Hepatocyte (in vitro differentiated cells): ENCODE data around the gene SRCIN1. TPM values are rescaled to one million over a fixed set of nuclear protein-coding genes. Genes with fewer than 3 reads are reported as not detected.
A peak's percentile ranks its signal among the peaks of the same experiment; 100 is the strongest.

Source experiments
- DNase-seq: peaks from one replicate; pipeline ENCODE4 v3.0.0-alpha.2; 2016; ENCODE audit warnings: low spot score
- H2AFZ ChIP-seq: fragments of 200-600 bp; sonication (generic); 2 replicates; pipeline ENCODE4 v1.6.0; 2016; ENCODE audit warnings: antibody characterized with exemption, mild to moderate bottlenecking
- H3K27ac ChIP-seq: fragments of 200-600 bp; sonication (generic); 2 replicates; pipeline ENCODE4 v1.5.1; 2016; ENCODE audit warnings: mild to moderate bottlenecking
- H3K27me3 ChIP-seq: fragments of 200-600 bp; sonication (generic); 2 replicates; pipeline ENCODE4 v1.6.1; 2016
- H3K36me3 ChIP-seq: fragments of 200-600 bp; sonication (generic); replicated peaks from 2 replicates; pipeline ENCODE4 v1.5.1; 2016; ENCODE audit warnings: low read depth; ENCODE audit not compliant: insufficient read depth
- H3K4me1 ChIP-seq: fragments of 200-600 bp; sonication (generic); 2 replicates; pipeline ENCODE4 v1.5.1; 2016; ENCODE audit warnings: mild to moderate bottlenecking, moderate library complexity; ENCODE audit not compliant: insufficient read depth
- H3K4me2 ChIP-seq: fragments of 200-600 bp; sonication (generic); 2 replicates; pipeline ENCODE4 v1.6.0; 2016
- H3K4me3 ChIP-seq: fragments of 200-600 bp; sonication (generic); 2 replicates; pipeline ENCODE4 v1.5.1; 2016; ENCODE audit warnings: mild to moderate bottlenecking
- H3K79me2 ChIP-seq: fragments of 200-600 bp; sonication (generic); 2 replicates; pipeline ENCODE4 v1.6.0; 2017; ENCODE audit warnings: mild to moderate bottlenecking
- H3K9me2 ChIP-seq: fragments of 200-600 bp; sonication (generic); replicated peaks from 2 replicates; pipeline ENCODE4 v1.6.0; 2017; ENCODE audit warnings: mild to moderate bottlenecking; ENCODE audit not compliant: insufficient read depth
- H3K9me3 ChIP-seq: fragments of 200-600 bp; sonication (generic); 2 replicates; pipeline ENCODE4 v1.5.1; 2016; ENCODE audit warnings: low read depth, mild to moderate bottlenecking
- H4K20me1 ChIP-seq: fragments of 200-600 bp; sonication (generic); 2 replicates; pipeline ENCODE4 v1.6.0; 2016; ENCODE audit warnings: mild to moderate bottlenecking; ENCODE audit not compliant: insufficient read depth, poor library complexity, severe bottlenecking
- EZH2 ChIP-seq: fragments of 200-600 bp; sonication (generic); IDR thresholded peaks from 2 replicates; pipeline ENCODE4 v1.6.1; 2016; ENCODE audit warnings: antibody characterized with exemption, mild to moderate bottlenecking, borderline replicate concordance
- EZH2phosphoT487 ChIP-seq: fragments of 200-600 bp; sonication (generic); IDR thresholded peaks from one replicate; pipeline ENCODE4 v1.6.1; 2018; ENCODE audit warnings: antibody characterized with exemption, mild to moderate bottlenecking, low read depth, moderate library complexity; ENCODE audit not compliant: unreplicated experiment, severe bottlenecking
- WGBS: methylation state at CpG from one replicate; pipeline ENCODE4 v1.1.6; 2016; ENCODE audit warnings: low lambda C conversion rate; ENCODE audit errors: missing lambda C conversion rate; 5-methylcytosine and 5-hydroxymethylcytosine counted together
- polyA plus RNA-seq: library from polyadenylated mRNA; unstranded; fragments of >200 nt; fragmentation: Nextera tagmentation; extraction: Ambion mirVana; gene quantifications from 2 replicates; pipeline ENCODE4 v1.2.1, GENCODE V29; 2016
- total RNA-seq: library from RNA; depleted of rRNA; stranded (reverse); fragments of >200 nt; gene quantifications from 2 replicates; pipeline ENCODE4 v1.2.3, GENCODE V29; 2014
- TF ChIP-seq, protein P1 (sequence below): fragments of 200-600 bp; sonication (generic); IDR thresholded peaks from 2 replicates; pipeline ENCODE4 v1.5.1; 2016; ENCODE audit warnings: antibody characterized with exemption, mild to moderate bottlenecking; ENCODE audit not compliant: poor library complexity

Gene SRCIN1
- total and polyA plus RNA-seq, 2 experiments from 2014 or later: 0.82 to 0.90 TPM

DNA sequence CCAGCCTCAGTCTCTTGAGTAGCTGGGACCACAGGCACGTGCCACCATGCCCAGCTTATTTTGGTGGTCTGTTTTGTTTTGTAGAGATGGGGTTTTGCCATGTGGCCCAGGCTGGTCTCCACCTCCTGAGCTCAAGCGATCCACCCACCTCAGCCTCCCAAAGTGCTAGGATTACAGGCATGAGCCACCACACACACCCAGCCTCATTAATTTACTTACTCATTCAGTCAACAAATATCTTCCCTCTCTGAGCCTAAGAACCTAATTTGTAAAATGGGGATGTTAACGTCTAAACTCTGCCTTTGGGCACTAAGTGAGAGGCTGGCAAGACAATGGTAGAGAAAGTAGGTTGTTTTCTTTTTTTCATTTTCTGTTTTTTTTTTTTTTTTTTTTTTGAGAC, 22.6 kb downstream of the SRCIN1 start:
- peaks cover 21% of the 10 kb centered on the region for H3K27me3 ChIP-seq
- no peak overlapping the region for H2AFZ ChIP-seq
- no peaks in the 10 kb centered on the region for H3K36me3 ChIP-seq
- TF ChIP-seq EZH2 (no peak), EZH2phosphoT487 (no peak)
- TF ChIP-seq, protein P1, sequence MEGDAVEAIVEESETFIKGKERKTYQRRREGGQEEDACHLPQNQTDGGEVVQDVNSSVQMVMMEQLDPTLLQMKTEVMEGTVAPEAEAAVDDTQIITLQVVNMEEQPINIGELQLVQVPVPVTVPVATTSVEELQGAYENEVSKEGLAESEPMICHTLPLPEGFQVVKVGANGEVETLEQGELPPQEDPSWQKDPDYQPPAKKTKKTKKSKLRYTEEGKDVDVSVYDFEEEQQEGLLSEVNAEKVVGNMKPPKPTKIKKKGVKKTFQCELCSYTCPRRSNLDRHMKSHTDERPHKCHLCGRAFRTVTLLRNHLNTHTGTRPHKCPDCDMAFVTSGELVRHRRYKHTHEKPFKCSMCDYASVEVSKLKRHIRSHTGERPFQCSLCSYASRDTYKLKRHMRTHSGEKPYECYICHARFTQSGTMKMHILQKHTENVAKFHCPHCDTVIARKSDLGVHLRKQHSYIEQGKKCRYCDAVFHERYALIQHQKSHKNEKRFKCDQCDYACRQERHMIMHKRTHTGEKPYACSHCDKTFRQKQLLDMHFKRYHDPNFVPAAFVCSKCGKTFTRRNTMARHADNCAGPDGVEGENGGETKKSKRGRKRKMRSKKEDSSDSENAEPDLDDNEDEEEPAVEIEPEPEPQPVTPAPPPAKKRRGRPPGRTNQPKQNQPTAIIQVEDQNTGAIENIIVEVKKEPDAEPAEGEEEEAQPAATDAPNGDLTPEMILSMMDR: no peak
- H3K9me2 ChIP-seq: no peaks in the 10 kb centered on the region
- peaks cover 18% of the 10 kb centered on the region for H3K4me1 ChIP-seq
- no peak overlapping the region for H3K4me2 ChIP-seq
- DNase-seq: no peak
- H4K20me1 ChIP-seq: no peaks in the 10 kb centered on the region
- no peak overlapping the region for H3K4me3 ChIP-seq
- H3K79me2 ChIP-seq: no peaks in the 10 kb centered on the region
- H3K27ac ChIP-seq: no peak overlapping the region
- 82% methylated on average over 3 of the region's 3 CpGs for WGBS
- H3K9me3 ChIP-seq: no peaks in the 10 kb centered on the region

DNA sequence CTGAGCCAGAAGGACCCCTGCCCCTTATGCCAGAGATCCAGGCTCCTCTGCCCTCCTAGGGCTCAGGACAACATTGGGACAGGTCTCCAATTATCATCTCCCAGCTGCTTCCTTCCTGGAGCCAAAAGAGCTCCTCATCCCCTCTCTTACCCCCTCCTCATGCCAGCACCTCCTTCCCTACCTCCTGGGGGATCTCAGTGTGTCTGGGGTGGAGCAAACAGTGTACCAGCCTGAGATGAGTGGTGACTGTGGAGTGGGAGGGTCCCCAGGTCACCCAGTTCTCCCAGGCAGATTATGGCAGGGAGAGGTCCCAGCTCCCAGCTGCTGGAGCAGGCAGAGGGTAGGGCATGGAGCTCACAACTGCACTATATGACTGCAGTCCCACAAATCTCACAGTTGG, 23.7 kb downstream of the SRCIN1 start:
- H3K36me3 ChIP-seq: no peaks in the 10 kb centered on the region
- H4K20me1 ChIP-seq: no peaks in the 10 kb centered on the region
- no peak overlapping the region for H3K4me3 ChIP-seq
- peaks cover 18% of the 10 kb centered on the region for H3K4me1 ChIP-seq
- H3K79me2 ChIP-seq: no peaks in the 10 kb centered on the region
- H3K9me2 ChIP-seq: no peaks in the 10 kb centered on the region
- no peak for DNase-seq
- TF ChIP-seq, protein P1: no peak
- TF ChIP-seq EZH2phosphoT487: no peak
- no peak for TF ChIP-seq EZH2
- no peak overlapping the region for H3K4me2 ChIP-seq
- H2AFZ ChIP-seq: no peak overlapping the region
- peaks cover 30% of the 10 kb centered on the region for H3K27me3 ChIP-seq
- H3K9me3 ChIP-seq: no peaks in the 10 kb centered on the region
- H3K27ac ChIP-seq: no peak overlapping the region

DNA sequence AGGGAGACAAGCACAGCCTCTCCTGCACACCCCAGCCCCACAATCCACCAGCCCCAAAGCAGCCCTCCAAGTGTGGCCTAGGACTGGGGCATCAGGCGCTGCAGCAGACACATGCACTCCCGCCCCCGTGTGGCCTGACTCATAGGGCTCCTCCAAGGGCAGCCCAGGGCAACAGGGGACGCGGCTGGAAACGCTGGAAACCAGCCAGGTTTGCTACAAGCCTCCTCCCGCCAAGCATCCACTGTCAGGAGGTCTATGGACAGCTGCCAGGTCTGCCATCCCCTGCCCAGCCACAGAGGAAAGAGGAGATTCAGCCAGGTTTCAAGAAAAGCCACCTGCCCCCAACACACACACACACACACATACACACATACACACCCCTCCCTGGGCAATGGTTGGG, 25.8 kb downstream of the SRCIN1 start:
- Histone ChIP-seq H3K79me2 (no peaks in the 10 kb centered on the region), H3K4me2 (no peak overlapping the region), H3K27ac (no peak overlapping the region), H2AFZ (no peak overlapping the region), H3K9me3 (no peaks in the 10 kb centered on the region), H3K4me3 (no peak overlapping the region), H3K27me3 (peaks cover 52% of the 10 kb centered on the region), H4K20me1 (no peaks in the 10 kb centered on the region), H3K9me2 (no peaks in the 10 kb centered on the region), H3K4me1 (peaks cover 12% of the 10 kb centered on the region), H3K36me3 (no peaks in the 10 kb centered on the region)
- WGBS: 24% methylated on average over 7 of the region's 7 CpGs
- TF ChIP-seq, protein P1: peak; percentile 16
- no peak for TF ChIP-seq EZH2
- no peak for TF ChIP-seq EZH2phosphoT487
- peak; percentile 77 for DNase-seq

DNA sequence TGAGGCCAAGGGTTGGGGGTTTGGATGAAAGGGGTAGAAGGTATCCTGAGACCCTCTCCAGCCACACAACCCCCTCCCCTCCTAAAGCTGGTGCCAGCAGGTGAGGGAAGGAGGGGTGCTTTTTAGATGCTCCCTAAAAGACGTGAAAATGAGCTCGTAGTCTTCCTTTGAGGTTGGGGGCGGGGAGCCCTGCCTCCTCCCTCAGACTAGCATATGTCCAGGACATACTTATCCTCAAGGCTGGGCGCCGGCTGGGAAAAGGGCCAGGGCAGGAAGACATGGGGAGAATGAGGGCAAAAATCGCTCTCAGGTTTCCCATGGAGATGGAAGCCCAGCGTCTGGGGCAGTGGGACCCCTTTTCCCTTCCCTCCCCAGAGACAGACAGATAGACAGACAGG, 26.7 kb downstream of the SRCIN1 start:
- Histone ChIP-seq H2AFZ (no peak overlapping the region), H3K4me3 (no peak overlapping the region), H3K9me2 (no peaks in the 10 kb centered on the region), H3K4me2 (no peak overlapping the region), H3K27me3 (peaks cover 60% of the 10 kb centered on the region), H3K79me2 (no peaks in the 10 kb centered on the region), H3K9me3 (no peaks in the 10 kb centered on the region), H3K36me3 (no peaks in the 10 kb centered on the region), H3K4me1 (peaks cover 9% of the 10 kb centered on the region), H3K27ac (no peak overlapping the region), H4K20me1 (no peaks in the 10 kb centered on the region)
- 47% methylated on average over 7 of the region's 7 CpGs for WGBS
- TF ChIP-seq EZH2phosphoT487 (no peak), EZH2 (no peak)
- TF ChIP-seq, protein P1: no peak
- DNase-seq: no peak
